ENCODE measurements around the gene CD48.
"Not testable (repeated sequence)": the region's sequence is repeated elsewhere in the genome, so short reads cannot be mapped to it uniquely, and the experiment has no call there.

The CD48 gene

GRCh38 chr1:160652924-160653619 is 58.5 kb downstream of the CD48 start:
- H3K79me2 ChIP-seq (ENCODE audit: insufficient read depth, low read depth), result no peaks in the 10 kb centered on the region
- no peak overlapping the region for H3K4me3 ChIP-seq (IDR thresholded peaks at IDR 0.05; ENCODE audit: insufficient read depth, low read depth, low read length)
- H3K9ac ChIP-seq, result no peak overlapping the region
- H3K4me1 ChIP-seq (ENCODE audit: low read depth, poor library complexity, severe bottlenecking), result no peaks in the 10 kb centered on the region
- no peak overlapping the region for H2AFZ ChIP-seq (ENCODE audit: low read depth)
- no peaks in the 10 kb centered on the region for H3K36me3 ChIP-seq (ENCODE audit: insufficient read depth)
- H3K27ac ChIP-seq, result no peak overlapping the region
- H4K20me1 ChIP-seq (ENCODE audit: insufficient read depth), result no peaks in the 10 kb centered on the region
- H3K4me2 ChIP-seq, result no peak overlapping the region
- TF ChIP-seq, protein P1, sequence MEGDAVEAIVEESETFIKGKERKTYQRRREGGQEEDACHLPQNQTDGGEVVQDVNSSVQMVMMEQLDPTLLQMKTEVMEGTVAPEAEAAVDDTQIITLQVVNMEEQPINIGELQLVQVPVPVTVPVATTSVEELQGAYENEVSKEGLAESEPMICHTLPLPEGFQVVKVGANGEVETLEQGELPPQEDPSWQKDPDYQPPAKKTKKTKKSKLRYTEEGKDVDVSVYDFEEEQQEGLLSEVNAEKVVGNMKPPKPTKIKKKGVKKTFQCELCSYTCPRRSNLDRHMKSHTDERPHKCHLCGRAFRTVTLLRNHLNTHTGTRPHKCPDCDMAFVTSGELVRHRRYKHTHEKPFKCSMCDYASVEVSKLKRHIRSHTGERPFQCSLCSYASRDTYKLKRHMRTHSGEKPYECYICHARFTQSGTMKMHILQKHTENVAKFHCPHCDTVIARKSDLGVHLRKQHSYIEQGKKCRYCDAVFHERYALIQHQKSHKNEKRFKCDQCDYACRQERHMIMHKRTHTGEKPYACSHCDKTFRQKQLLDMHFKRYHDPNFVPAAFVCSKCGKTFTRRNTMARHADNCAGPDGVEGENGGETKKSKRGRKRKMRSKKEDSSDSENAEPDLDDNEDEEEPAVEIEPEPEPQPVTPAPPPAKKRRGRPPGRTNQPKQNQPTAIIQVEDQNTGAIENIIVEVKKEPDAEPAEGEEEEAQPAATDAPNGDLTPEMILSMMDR (conservative IDR thresholded peaks at IDR 0.05; ENCODE audit: low read depth, low read length), result no peak
- no peaks in the 10 kb centered on the region for H3K27me3 ChIP-seq (ENCODE audit: insufficient read depth, low read depth)

DNA sequence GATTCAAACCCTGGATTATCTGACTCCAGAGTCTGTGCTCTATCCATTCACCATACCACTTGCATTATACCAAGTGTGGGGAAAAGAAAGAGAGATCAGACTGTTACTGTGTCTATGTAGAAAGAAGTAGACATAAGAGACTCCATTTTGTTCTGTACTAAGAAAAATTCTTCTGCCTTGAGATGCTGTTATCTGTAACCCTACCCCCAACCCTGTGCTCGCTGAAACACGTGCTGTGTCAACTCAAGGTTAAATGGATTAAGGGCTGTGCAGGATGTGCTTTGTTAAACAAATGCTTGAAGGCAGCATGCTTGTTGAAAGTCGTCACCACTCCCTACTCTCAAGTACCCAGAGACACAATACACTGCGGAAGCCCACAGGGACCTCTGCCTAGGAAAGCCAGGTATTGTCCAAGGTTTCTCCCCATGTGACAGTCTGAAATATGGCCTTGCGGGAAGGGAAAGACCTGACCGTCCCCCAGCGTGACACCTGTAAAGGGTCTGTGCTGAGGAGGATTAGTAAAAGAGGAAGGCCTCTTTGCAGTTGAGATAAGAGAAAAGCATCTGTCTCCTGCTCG is 59.5 kb downstream of the CD48 start:
- not testable (repeated sequence) for H3K27me3 ChIP-seq (ENCODE audit: insufficient read depth, low read depth); H3K9ac ChIP-seq; H3K4me2 ChIP-seq; H3K79me2 ChIP-seq (ENCODE audit: insufficient read depth, low read depth); H3K4me3 ChIP-seq (IDR thresholded peaks at IDR 0.05; ENCODE audit: insufficient read depth, low read depth, low read length); H2AFZ ChIP-seq (ENCODE audit: low read depth); H3K36me3 ChIP-seq (ENCODE audit: insufficient read depth); H3K27ac ChIP-seq; H3K4me1 ChIP-seq (ENCODE audit: low read depth, poor library complexity, severe bottlenecking); H4K20me1 ChIP-seq (ENCODE audit: insufficient read depth)

DNA sequence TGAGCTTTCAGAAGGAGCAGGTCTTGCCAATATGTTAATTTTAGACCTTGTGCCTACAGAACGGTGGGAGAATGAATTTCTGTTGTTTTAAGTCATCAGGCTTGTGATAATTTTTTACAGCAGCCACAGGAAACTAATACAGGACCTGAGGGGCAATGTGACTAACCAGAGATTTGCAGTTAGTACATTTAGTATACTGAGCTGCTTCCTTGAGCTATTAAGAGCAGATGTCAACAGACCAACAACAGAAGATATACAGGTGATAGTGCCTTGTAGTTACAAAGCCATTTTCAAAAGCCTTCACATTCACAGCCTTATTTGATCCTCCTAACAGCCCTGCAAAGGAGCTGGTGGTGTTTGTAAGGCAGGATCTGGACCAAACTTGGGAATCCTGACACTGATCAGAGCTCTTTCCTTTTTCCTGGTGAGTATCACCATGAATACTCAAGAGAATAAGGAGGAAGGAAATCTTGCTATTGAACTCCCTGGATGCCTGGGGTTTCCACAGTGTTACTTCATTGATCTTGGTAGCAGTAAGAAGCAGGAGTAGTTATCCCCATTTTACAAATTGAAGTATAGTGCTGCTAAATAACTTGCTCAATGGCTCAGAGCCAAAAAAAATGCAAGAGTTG is 60.1 kb downstream of the CD48 start:
- no peak overlapping the region for H3K27ac ChIP-seq
- TF ChIP-seq, protein P1 (conservative IDR thresholded peaks at IDR 0.05; ENCODE audit: low read depth, low read length), result no peak
- no peaks in the 10 kb centered on the region for H3K79me2 ChIP-seq (ENCODE audit: insufficient read depth, low read depth)
- no peaks in the 10 kb centered on the region for H3K36me3 ChIP-seq (ENCODE audit: insufficient read depth)
- no peak overlapping the region for H3K9ac ChIP-seq
- no peak overlapping the region for H2AFZ ChIP-seq (ENCODE audit: low read depth)
- no peaks in the 10 kb centered on the region for H3K4me1 ChIP-seq (ENCODE audit: low read depth, poor library complexity, severe bottlenecking)
- H3K27me3 ChIP-seq (ENCODE audit: insufficient read depth, low read depth), result no peaks in the 10 kb centered on the region
- no peaks in the 10 kb centered on the region for H4K20me1 ChIP-seq (ENCODE audit: insufficient read depth)
- H3K4me3 ChIP-seq (IDR thresholded peaks at IDR 0.05; ENCODE audit: insufficient read depth, low read depth, low read length), result no peak overlapping the region
- H3K4me2 ChIP-seq, result no peak overlapping the region

GRCh38 chr1:160647329-160647720 is 64.3 kb downstream of the CD48 start:
- Histone ChIP-seq H3K36me3 (ENCODE audit: insufficient read depth) (no peaks in the 10 kb centered on the region), H3K27me3 (ENCODE audit: insufficient read depth, low read depth) (no peaks in the 10 kb centered on the region), H4K20me1 (ENCODE audit: insufficient read depth) (no peaks in the 10 kb centered on the region), H3K27ac (no peak overlapping the region), H3K4me1 (ENCODE audit: low read depth, poor library complexity, severe bottlenecking) (no peaks in the 10 kb centered on the region), H3K79me2 (ENCODE audit: insufficient read depth, low read depth) (no peaks in the 10 kb centered on the region), H3K4me3 (IDR thresholded peaks at IDR 0.05; ENCODE audit: insufficient read depth, low read depth, low read length) (no peak overlapping the region), H3K4me2 (no peak overlapping the region), H2AFZ (ENCODE audit: low read depth) (no peak overlapping the region), H3K9ac (no peak overlapping the region)
- TF ChIP-seq, protein P1 (conservative IDR thresholded peaks at IDR 0.05; ENCODE audit: low read depth, low read length), result no peak
